ENCODE measurements around the gene IKZF5.
A peak's percentile ranks its signal among the peaks of the same experiment; 100 is the strongest.

The IKZF5 gene

DNA sequence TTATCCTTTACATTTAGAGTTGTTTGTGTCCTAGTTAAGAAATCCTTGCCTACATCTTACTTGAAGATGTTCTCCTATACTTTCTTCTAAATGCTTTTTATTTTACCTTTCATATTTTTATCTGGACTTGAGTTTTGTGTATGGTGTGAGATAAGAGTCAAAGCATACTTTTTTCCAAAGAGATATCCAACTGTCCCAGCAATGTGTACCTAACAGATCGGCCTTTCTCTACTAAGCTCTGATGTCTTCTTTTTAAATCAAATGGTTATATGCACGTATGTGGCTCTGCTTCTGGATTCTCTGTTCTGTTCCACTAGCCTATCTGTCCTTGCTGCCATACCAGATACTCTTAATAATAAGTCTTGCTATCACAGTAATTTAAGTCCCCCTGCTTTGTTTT lies 7.2 kb downstream of the IKZF5 start:
- H3K27ac Mint-ChIP-seq, result no peak overlapping the region

DNA sequence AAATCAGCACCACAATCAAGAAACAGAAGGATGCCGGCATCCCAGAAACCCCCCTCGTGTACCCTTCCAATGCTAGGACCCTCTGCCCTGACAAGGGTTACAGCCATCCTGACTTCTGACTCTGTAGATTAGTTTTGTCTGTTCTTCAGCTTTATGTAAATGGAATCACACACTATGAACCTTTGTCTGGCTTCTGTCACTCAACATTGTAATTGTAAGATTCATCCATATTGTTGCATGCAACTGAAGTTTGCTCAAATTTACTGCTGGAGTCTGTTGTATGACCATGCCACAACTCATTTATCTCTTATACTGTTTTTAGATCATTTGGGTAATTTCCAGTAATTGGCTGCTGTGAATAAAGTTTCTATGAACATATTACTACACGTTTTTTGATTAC lies 8.4 kb downstream of the IKZF5 start:
- Mint-ChIP-seq H3K36me3 (ENCODE audit: low read depth) (peaks cover 31% of the 10 kb centered on the region), H3K4me3 (no peak overlapping the region), H3K9me3 (no peaks in the 10 kb centered on the region), H3K27me3 (no peaks in the 10 kb centered on the region), H3K4me1 (peaks cover 23% of the 10 kb centered on the region), H3K27ac (no peak overlapping the region)
- ATAC-seq (no peak), DNase-seq (no peak)

More for the DNA sequence above, 7.2 kb downstream of the IKZF5 start:
- Mint-ChIP-seq H3K4me3 (no peak overlapping the region), H3K9me3 (no peaks in the 10 kb centered on the region), H3K4me1 (peaks cover 36% of the 10 kb centered on the region), H3K36me3 (ENCODE audit: low read depth) (peaks cover 26% of the 10 kb centered on the region), H3K27me3 (no peaks in the 10 kb centered on the region)
- DNase-seq (no peak), ATAC-seq (no peak)

DNA sequence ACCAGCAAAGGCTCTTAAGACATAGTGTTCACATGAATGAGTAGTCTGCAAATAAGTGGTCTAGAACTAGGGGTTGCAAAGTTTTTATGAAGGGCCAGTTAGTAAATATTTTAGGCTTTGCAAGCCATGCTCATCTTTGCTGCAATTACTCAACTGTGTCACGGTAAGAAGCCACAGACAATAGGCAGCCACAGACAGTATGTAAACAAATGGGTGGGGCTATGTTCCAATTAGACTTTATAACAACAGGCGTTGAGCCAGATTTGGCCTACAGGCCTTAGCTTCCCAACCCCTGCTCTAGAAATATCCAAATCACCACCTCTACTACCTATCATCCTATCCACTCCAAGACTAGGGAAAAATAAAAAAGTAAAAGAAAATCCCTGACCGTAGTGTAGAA lies 9.2 kb downstream of the IKZF5 start:
- Mint-ChIP-seq H3K36me3 (ENCODE audit: low read depth) (peaks cover 36% of the 10 kb centered on the region), H3K4me1 (peaks cover 19% of the 10 kb centered on the region), H3K27me3 (no peaks in the 10 kb centered on the region), H3K9me3 (no peaks in the 10 kb centered on the region), H3K4me3 (no peak overlapping the region), H3K27ac (no peak overlapping the region)
- DNase-seq (no peak), ATAC-seq (no peak)

DNA sequence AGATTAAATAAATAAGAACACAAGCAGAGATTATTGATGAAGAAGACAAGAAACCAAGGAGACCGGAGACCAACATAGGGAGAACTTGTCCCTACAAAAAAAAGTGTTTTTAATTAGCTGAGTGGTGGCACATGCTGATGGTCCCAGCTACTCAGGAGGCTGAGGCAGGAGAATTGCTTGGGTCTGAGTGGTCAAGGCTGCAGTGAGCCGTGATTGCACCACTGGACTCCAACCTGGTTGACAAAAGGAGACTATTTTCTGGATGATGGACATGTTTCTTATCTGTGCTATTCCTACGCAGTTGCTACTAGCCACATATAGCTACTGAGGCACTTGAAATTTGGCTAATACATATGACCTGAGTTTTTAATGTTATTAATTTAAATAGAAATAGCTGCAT lies 9.7 kb downstream of the IKZF5 start:
- Mint-ChIP-seq H3K27me3 (no peaks in the 10 kb centered on the region), H3K9me3 (no peaks in the 10 kb centered on the region), H3K4me1 (peaks cover 19% of the 10 kb centered on the region), H3K27ac (no peak overlapping the region), H3K36me3 (ENCODE audit: low read depth) (peaks cover 38% of the 10 kb centered on the region), H3K4me3 (no peak overlapping the region)
- DNase-seq, result no peak
- ATAC-seq, result no peak

DNA sequence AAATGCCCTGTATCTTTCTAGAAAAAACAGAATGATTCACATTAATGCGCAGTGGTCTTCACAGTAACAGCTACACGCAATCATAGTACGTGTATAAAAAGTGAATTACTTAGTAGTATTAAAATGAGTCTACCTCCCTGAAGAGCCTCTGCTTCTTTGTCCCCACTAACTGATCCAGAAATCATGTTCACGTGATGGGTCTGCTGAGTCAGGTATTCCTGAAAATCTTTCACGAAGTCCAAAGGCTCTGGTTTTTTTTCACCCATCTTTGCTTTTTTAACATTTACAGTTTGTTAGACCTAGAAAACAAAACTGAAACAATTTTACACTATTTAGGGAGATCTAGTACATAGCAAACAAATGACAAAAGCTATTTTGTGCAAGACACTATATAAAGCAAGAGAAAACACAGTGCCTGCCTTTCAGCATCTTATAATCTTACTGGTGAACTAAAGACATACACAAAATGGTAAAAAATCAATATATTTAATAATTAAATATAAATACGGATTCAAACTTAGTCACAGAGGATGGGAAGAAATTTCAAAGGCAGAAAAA lies 10.2 kb downstream of the IKZF5 start:
- Mint-ChIP-seq H3K27ac (no peak overlapping the region), H3K27me3 (no peaks in the 10 kb centered on the region), H3K4me3 (no peak overlapping the region), H3K4me1 (peaks cover 15% of the 10 kb centered on the region), H3K36me3 (ENCODE audit: low read depth) (peaks cover 38% of the 10 kb centered on the region), H3K9me3 (no peaks in the 10 kb centered on the region)
- DNase-seq (no peak), ATAC-seq (no peak)

DNA sequence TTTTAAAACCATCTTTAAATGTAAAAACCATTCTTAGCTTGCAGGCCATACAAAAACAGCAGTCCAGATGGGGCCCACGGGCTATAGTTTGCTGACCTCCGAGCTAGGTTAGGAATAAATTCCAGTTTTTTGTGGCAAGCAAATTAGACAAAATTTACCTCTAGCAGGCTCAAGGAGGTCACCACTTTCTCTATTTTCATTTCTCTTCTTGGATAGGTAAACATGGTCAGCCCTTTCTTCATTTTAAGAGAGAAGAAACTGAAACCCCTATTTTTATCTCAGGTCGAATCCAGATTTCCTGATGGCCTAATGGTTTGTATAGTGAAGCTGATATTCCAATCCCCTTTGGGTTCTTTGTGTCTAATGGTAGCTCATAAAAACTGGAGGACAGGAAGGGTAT lies 10.7 kb downstream of the IKZF5 start:
- no peak overlapping the region for H3K4me3 Mint-ChIP-seq
- ATAC-seq (no peak), DNase-seq (no peak)
- peaks cover 39% of the 10 kb centered on the region for H3K36me3 Mint-ChIP-seq (ENCODE audit: low read depth)
- H3K9me3 Mint-ChIP-seq, result no peaks in the 10 kb centered on the region
- H3K27me3 Mint-ChIP-seq, result no peaks in the 10 kb centered on the region
- H3K27ac Mint-ChIP-seq, result no peak overlapping the region
- H3K4me1 Mint-ChIP-seq, result peaks cover 15% of the 10 kb centered on the region

DNA sequence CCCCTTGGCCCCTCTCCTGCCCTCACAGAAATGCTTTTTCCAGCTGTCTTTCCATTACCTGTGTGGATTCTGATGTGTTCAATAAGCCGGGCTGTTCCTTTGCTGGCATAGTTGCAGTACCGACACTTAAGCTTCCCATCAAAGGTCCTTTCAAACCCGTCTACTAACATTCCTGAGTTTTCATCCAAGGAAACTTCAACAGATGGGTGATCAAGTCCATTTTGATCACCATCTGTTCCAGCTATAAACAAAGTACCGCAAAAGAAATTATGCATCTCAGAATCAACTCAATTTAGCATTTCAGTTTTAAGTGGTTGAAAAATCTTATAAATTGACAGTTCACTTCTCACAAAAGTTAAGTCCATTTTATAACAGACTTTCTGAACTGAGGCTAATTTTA lies 12.7 kb downstream of the IKZF5 start:
- no peak overlapping the region for H3K4me3 Mint-ChIP-seq
- H3K36me3 Mint-ChIP-seq (ENCODE audit: low read depth), result peaks cover 41% of the 10 kb centered on the region
- no peaks in the 10 kb centered on the region for H3K27me3 Mint-ChIP-seq
- no peak overlapping the region for H3K27ac Mint-ChIP-seq
- no peak for DNase-seq
- H3K9me3 Mint-ChIP-seq, result no peaks in the 10 kb centered on the region
- no peak for ATAC-seq
- H3K4me1 Mint-ChIP-seq, result peaks cover 8% of the 10 kb centered on the region

DNA sequence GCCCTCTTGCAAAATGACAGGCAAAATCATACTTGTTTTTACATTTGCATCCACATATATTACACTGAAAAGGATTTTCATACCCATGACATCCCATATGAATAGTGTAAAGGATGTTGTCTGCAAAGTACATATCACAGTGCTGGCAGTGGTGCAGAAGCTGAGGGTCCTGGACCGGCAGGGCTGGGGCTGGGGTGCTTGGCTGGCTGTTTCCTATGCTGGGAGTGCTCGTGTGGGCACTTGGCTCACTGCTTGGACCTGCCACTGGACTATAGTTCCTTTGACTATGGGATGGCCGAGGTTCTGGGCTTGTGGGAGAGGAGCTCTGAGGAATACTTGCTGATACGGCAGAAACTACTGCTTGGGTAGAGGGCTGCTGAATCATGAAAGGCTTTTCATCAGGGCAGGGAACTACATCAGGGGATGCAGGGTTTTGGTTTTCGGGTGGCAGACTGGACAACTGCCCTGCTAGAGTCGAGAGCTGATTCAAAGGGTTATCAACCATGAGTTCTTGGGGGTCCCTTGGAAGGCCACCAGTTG lies 14.7 kb downstream of the IKZF5 start:
- ATAC-seq (no peak), DNase-seq (no peak)
- no peak overlapping the region for H3K27ac Mint-ChIP-seq
- no peaks in the 10 kb centered on the region for H3K27me3 Mint-ChIP-seq
- H3K4me3 Mint-ChIP-seq, result no peak overlapping the region
- peaks cover 46% of the 10 kb centered on the region for H3K36me3 Mint-ChIP-seq (ENCODE audit: low read depth)
- no peaks in the 10 kb centered on the region for H3K9me3 Mint-ChIP-seq
- H3K4me1 Mint-ChIP-seq, result no peaks in the 10 kb centered on the region

DNA sequence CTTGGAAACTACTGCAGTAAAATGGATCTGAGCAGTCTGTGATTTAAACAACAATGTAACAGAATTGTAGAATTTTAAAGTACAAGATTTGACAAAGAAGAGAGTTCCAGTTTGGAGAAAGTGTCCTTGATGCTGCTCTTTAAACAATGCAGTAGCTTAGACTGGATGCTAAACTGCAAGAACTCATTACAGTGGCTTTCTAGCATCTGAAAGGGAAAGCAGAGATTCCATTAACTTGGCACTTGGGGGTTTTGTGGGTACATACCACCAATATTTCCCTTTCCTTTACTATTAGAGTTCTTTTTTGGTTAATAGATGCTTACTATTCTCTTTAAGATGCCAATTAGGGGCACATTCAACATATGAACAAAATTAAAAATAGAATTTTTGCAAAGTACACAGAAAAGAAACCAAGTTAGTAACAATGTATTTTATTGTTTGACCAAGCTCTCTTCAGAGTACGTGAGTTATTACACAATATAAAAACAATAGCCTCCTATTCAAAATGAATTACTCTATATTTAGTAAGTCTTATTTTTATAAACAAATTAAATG lies 16.5 kb downstream of the IKZF5 start:
- Mint-ChIP-seq H3K27ac (no peak overlapping the region), H3K4me3 (no peak overlapping the region), H3K4me1 (peaks cover 4% of the 10 kb centered on the region), H3K27me3 (no peaks in the 10 kb centered on the region), H3K9me3 (no peaks in the 10 kb centered on the region), H3K36me3 (ENCODE audit: low read depth) (peaks cover 47% of the 10 kb centered on the region)
- DNase-seq (no peak), ATAC-seq (no peak)

DNA sequence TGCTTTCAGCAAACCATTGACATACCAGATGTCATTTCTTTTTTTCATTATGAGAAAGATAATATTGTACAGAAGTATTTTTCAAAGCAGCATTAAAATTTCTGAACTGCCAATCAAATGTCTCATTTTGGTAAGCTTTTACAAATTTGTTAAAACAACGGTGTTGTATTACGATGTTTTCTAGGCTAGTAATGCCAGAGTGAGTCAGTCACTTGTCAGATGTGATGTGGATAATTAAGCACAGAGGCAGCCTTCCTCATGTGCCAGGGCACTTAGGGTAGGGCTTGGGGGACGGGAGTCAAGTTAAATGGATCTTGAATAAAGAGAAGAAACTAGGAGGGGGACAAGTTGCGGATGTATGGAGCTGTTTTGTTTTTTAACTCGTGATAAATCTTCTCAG lies 18.3 kb downstream of the IKZF5 start:
- Mint-ChIP-seq H3K27ac (no peak overlapping the region), H3K36me3 (ENCODE audit: low read depth) (peaks cover 41% of the 10 kb centered on the region), H3K27me3 (no peaks in the 10 kb centered on the region), H3K4me1 (peaks cover 4% of the 10 kb centered on the region), H3K9me3 (no peaks in the 10 kb centered on the region), H3K4me3 (no peak overlapping the region)
- ATAC-seq (no peak), DNase-seq (no peak)

DNA sequence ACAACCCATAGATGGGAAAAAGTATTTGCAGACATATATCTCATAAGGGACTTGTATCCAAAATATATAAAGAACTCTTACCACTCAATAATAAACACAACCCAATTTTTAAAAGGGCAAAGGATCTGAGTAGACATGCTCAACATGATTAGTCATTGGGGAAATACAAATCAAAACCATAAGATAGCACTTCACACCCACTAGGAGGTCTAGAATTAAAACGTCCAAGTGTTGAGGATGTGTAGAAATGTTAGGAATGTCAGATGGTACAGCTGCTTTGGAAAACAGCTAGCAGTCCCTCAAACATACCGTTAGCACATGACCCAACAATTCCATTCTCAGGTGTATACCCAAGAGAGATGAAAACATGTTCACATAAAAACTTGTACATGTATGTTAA lies 20.1 kb downstream of the IKZF5 start:
- no peaks in the 10 kb centered on the region for H3K9me3 Mint-ChIP-seq
- peaks cover 30% of the 10 kb centered on the region for H3K36me3 Mint-ChIP-seq (ENCODE audit: low read depth)
- no peak overlapping the region for H3K4me3 Mint-ChIP-seq
- H3K27ac Mint-ChIP-seq, result no peak overlapping the region
- H3K27me3 Mint-ChIP-seq, result no peaks in the 10 kb centered on the region
- ATAC-seq, result no peak
- no peak for DNase-seq
- H3K4me1 Mint-ChIP-seq, result peaks cover 4% of the 10 kb centered on the region

DNA sequence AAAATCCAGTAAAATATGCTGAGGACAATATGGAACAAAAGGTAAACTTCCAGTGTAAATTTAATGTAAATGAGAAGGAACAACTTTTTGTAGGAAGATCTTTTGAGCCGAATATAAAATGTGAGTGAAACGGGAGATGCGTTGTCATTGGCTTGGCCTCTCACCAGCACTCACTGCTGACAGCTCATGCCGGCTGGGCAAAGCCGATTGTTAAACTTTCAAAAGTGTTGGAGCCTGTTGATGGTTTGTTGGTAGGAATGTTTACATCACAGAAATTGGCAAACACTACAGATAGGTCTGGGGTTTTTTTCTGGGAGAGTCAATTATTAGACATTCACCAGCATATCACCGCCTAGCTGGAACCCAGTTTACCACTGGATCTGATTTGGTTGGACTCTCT lies 22.3 kb downstream of the IKZF5 start:
- DNase-seq (no peak), ATAC-seq (no peak)
- no peak overlapping the region for H3K27ac Mint-ChIP-seq
- H3K4me1 Mint-ChIP-seq, result peaks cover 10% of the 10 kb centered on the region
- H3K9me3 Mint-ChIP-seq, result no peaks in the 10 kb centered on the region
- peaks cover 21% of the 10 kb centered on the region for H3K36me3 Mint-ChIP-seq (ENCODE audit: low read depth)
- H3K4me3 Mint-ChIP-seq, result no peak overlapping the region
- no peaks in the 10 kb centered on the region for H3K27me3 Mint-ChIP-seq

DNA sequence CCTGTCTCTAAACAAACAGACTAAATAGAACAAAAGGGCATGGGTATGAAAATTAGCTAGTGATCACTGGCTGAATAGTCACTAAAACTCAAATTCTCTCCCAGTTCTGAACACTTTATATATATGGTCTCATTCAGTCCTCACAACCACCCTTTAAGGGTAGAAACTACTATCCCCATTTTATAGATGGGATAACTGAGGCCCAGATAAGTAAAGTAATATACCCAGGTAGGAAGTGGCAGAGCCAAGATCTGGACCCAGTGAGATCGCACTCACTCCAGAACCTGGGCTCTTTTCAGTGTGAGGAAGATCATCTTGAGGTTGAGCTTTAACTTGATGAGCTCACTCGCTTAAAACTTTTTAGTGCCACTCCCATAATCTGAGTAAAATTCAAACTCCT lies 23.9 kb downstream of the IKZF5 start:
- DNase-seq (no peak), ATAC-seq (no peak)
- Mint-ChIP-seq H3K27ac (no peak overlapping the region), H3K4me1 (peaks cover 24% of the 10 kb centered on the region), H3K27me3 (no peaks in the 10 kb centered on the region), H3K4me3 (no peak overlapping the region), H3K36me3 (ENCODE audit: low read depth) (peaks cover 16% of the 10 kb centered on the region), H3K9me3 (no peaks in the 10 kb centered on the region)

DNA sequence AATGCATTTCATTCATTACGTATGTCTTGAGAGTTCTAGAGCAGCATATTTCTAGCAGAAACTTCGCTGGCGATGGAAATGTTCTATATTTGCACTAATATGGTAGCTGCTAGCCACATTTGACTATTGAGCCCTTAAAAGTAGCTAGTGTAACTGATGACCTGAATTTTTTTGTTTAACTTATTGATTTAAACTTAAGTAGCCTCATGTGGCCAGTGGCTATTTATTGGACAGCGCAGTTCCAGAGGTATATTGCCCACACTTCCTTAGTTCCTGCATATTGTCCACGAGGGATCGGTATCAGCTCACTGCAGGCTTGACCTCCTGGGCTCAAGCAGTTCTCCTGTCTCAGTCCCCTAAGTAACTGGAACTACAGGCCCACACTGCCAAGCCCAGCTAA lies 24.7 kb downstream of the IKZF5 start:
- DNase-seq (no peak), ATAC-seq (no peak)
- Mint-ChIP-seq H3K4me3 (no peak overlapping the region), H3K4me1 (peaks cover 25% of the 10 kb centered on the region), H3K27me3 (no peaks in the 10 kb centered on the region), H3K9me3 (no peaks in the 10 kb centered on the region), H3K36me3 (ENCODE audit: low read depth) (peaks cover 16% of the 10 kb centered on the region), H3K27ac (no peak overlapping the region)

DNA sequence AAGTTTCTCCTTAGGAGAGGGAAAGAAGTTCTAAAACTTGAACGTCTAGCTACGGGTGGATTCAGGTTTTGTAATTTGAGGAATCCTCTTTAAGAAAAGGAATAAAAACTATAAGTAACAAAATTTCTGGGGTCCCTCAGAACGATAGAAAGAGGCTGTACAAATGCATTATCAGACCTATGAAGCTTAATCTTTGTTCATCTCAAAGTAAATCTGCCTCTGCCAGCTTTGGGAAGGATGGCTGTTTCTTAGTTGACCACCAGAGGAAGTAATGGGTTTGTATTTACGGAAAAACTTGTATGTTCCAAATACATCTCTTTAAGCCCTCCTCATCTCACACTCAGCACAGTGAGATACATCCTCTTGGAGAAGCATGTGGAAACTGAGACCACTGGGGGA lies 27.5 kb downstream of the IKZF5 start:
- ATAC-seq (no peak), DNase-seq (no peak)
- Mint-ChIP-seq H3K4me1 (peaks cover 21% of the 10 kb centered on the region), H3K27me3 (peaks cover 4% of the 10 kb centered on the region), H3K9me3 (no peaks in the 10 kb centered on the region), H3K27ac (peak overlapping the region; percentile 92), H3K4me3 (peak overlapping the region; percentile 84), H3K36me3 (ENCODE audit: low read depth) (peaks cover under 1% of the 10 kb centered on the region)
